Measurements from ENCODE around the gene WNT11. TPM values are rescaled to one million over a fixed set of nuclear protein-coding genes. Genes with fewer than 3 reads are reported as not detected.

WNT11 gene
- total and polyA plus RNA-seq, 2 of the 13 experiments (the other 11 are each of a cell fraction or from before 2014, with no cell fraction given), result 0.34 to 0.66 TPM

GRCh38 chr11:76203131-76203925 is 3.0 kb downstream of the WNT11 start:
- Histone ChIP-seq H3K9ac (ENCODE audit: insufficient read depth, low read depth, low read length) (no peak overlapping the region), H3K4me2 (ENCODE audit: low read depth, low read length) (no peak overlapping the region), H3K36me3 (replicated peaks in 1 of 2; ENCODE audit: control insufficient read depth in 1 of 2, insufficient read depth in 2 of 2, low read length in 2 of 2) (no peaks in the 10 kb centered on the region), H3K4me3 (replicated peaks in 1 of 3; ENCODE audit: insufficient read depth in 1 of 3, low read depth in 2 of 3, low read length in 3 of 3) (no peak overlapping the region), H3K4me1 (ENCODE audit: insufficient read depth, low read length) (peaks cover 30% of the 10 kb centered on the region), H3K27me3 (ENCODE audit: control insufficient read depth in 1 of 2, insufficient read depth in 2 of 2, low read length in 2 of 2) (peaks cover 3 to 5% of the 10 kb centered on the region in 2 experiments; a peak in 2 of 5 replicates), H2AFZ (ENCODE audit: low read length) (no peak overlapping the region), H3K27ac (ENCODE audit: extremely low read length, insufficient read depth, low read length) (no peak overlapping the region), H3K79me2 (ENCODE audit: insufficient read depth, low read length) (no peaks in the 10 kb centered on the region), H3K9me3 (ENCODE audit: low read length) (no peaks in the 10 kb centered on the region), H4K20me1 (ENCODE audit: insufficient read depth, low read length) (no peaks in the 10 kb centered on the region)
- no peak for ATAC-seq
- in situ Hi-C loops (cut with HindIII; ENCODE audit: extremely low pct_ligation_motif_present, low pct_unique_long_range_greater_than_20kb) (loop anchor here (5.0 to 10.0 kb wide), 2 partner anchors 59 to 306 kb away; no protein-coding TSS in a partner anchor), intact Hi-C loops (cut with micrococcal nuclease; ENCODE audit: unreplicated experiment) (no loop called here)
- TF ChIP-seq ZNF609 (CRISPR knock-in tag; IDR thresholded peaks at IDR 0.05; ENCODE audit: borderline replicate concordance) (no peak), ZSCAN21 (CRISPR knock-in tag; IDR thresholded peaks at IDR 0.05; ENCODE audit: borderline replicate concordance) (no peak), MED1 (CRISPR knock-in tag; IDR thresholded peaks at IDR 0.05) (no peak), ZNF484 (CRISPR knock-in tag; IDR thresholded peaks at IDR 0.05; ENCODE audit: borderline replicate concordance, low read depth) (no peak), ZNF207 (IDR thresholded peaks at IDR 0.05; ENCODE audit: borderline replicate concordance) (no peak), PHF21A (CRISPR knock-in tag; IDR thresholded peaks at IDR 0.05) (no peak), ZNF543 (CRISPR knock-in tag; IDR thresholded peaks at IDR 0.05) (no peak), TMF1 (CRISPR knock-in tag; IDR thresholded peaks at IDR 0.05; ENCODE audit: low read depth) (no peak)
- CTCF ChIA-PET (ENCODE audit: low intra/inter-chr PET ratio, low total read pairs), result no interaction called here
- FAIRE-seq, result no peak
- WGBS (ENCODE audit: low lambda C conversion rate), result 82% methylated on average over 11 of the region's 13 CpGs
- DNase-seq (ENCODE audit: low spot score), result no peak
- POLR2A ChIA-PET, result no interaction called here
- no TSS peak for BruUV-seq (replicated peaks)
